Trophoblast cell (in vitro differentiated cells and primary cell): ENCODE measurements around the gene CHFR.
"Not testable (repeated sequence)": the region's sequence is repeated elsewhere in the genome, so short reads cannot be mapped to it uniquely, and the experiment has no call there.

Source experiments
- DNase-seq, 2 donors: peaks; one replicate each; pipeline ENCODE4 v3.0.0-alpha.2; 2016
- H2AFZ ChIP-seq: 2 replicates; pipeline ENCODE4 v1.6.1; 2013; ENCODE audit warnings: low read length, moderate library complexity, mild to moderate bottlenecking; ENCODE audit not compliant: insufficient read depth, poor library complexity
- H2AK5ac ChIP-seq: 2 replicates; pipeline ENCODE4 v1.6.1; 2013; ENCODE audit warnings: mild to moderate bottlenecking, low read length
- H2BK120ac ChIP-seq: 2 replicates; pipeline ENCODE4 v1.6.1; 2013; ENCODE audit warnings: low read length, mild to moderate bottlenecking, moderate library complexity; ENCODE audit not compliant: insufficient read depth, poor library complexity
- H2BK12ac ChIP-seq: 2 replicates; pipeline ENCODE4 v1.6.1; 2013; ENCODE audit warnings: mild to moderate bottlenecking, low read length, moderate library complexity
- H2BK5ac ChIP-seq: 2 replicates; pipeline ENCODE4 v1.6.1; 2013; ENCODE audit warnings: low read length, low read depth, moderate library complexity, mild to moderate bottlenecking; ENCODE audit not compliant: poor library complexity
- H3K14ac ChIP-seq: 2 replicates; pipeline ENCODE4 v1.6.1; 2013; ENCODE audit warnings: mild to moderate bottlenecking, low read length
- H3K18ac ChIP-seq: 2 replicates; pipeline ENCODE4 v1.6.1; 2013; ENCODE audit warnings: mild to moderate bottlenecking, low read length
- H3K23ac ChIP-seq: 2 replicates; pipeline ENCODE4 v1.6.1; 2013; ENCODE audit warnings: low read length
- H3K27ac ChIP-seq: 2 replicates; pipeline ENCODE4 v1.5.1; 2013; ENCODE audit warnings: low read depth, mild to moderate bottlenecking, inconsistent platforms, low read length, moderate library complexity
- H3K27me3 ChIP-seq: 2 replicates; pipeline ENCODE4 v1.6.1; 2013; ENCODE audit warnings: inconsistent platforms, mild to moderate bottlenecking, low read length, moderate library complexity; ENCODE audit not compliant: insufficient read depth
- H3K36me3 ChIP-seq, 2 experiments: 1 replicate in 1 of 2; 2 replicates in 1 of 2; pipeline ENCODE4 v1.6.1; 2013; ENCODE audit warnings: low read length in 2 of 2, mild to moderate bottlenecking in 2 of 2, moderate library complexity in 1 of 2; ENCODE audit not compliant: insufficient read depth in 2 of 2, control insufficient read depth in 1 of 2
- H3K4ac ChIP-seq: 2 replicates; pipeline ENCODE4 v1.6.1; 2013; ENCODE audit warnings: low read depth, mild to moderate bottlenecking, low read length, moderate library complexity
- H3K4me1 ChIP-seq, 2 experiments: 1 replicate in 1 of 2; 2 replicates in 1 of 2; pipeline ENCODE4 v1.6.1; 2013; ENCODE audit warnings: low read length in 2 of 2, mild to moderate bottlenecking in 2 of 2, moderate library complexity in 1 of 2; ENCODE audit not compliant: insufficient read depth in 2 of 2, control insufficient read depth in 1 of 2
- H3K4me2 ChIP-seq: 2 replicates; pipeline ENCODE4 v1.6.1; 2013; ENCODE audit warnings: inconsistent platforms, mild to moderate bottlenecking, low read length, moderate library complexity
- H3K4me3 ChIP-seq: 2 replicates; pipeline ENCODE4 v1.5.1; 2013; ENCODE audit warnings: mild to moderate bottlenecking, low read depth, low read length, inconsistent platforms
- H3K79me1 ChIP-seq: one replicate; pipeline ENCODE4 v1.6.1; 2013; ENCODE audit warnings: low read length
- H3K79me2 ChIP-seq: 2 replicates; pipeline ENCODE4 v1.6.1; 2013; ENCODE audit warnings: low read length, mild to moderate bottlenecking; ENCODE audit not compliant: control insufficient read depth, insufficient read depth, poor library complexity
- H3K9ac ChIP-seq: 2 replicates; pipeline ENCODE4 v1.6.1; 2013; ENCODE audit warnings: mild to moderate bottlenecking, low read length
- H3K9me3 ChIP-seq: 2 replicates; pipeline ENCODE4 v1.6.1; 2013; ENCODE audit warnings: low read depth, mild to moderate bottlenecking, control low read depth, inconsistent platforms, low read length; ENCODE audit not compliant: insufficient read depth
- H4K12ac ChIP-seq: 2 replicates; pipeline ENCODE4 v1.6.1; 2013; ENCODE audit warnings: low read depth, mild to moderate bottlenecking, low read length, moderate library complexity
- H4K8ac ChIP-seq: 2 replicates; pipeline ENCODE4 v1.6.1; 2013; ENCODE audit warnings: low read depth, mild to moderate bottlenecking, low read length, moderate library complexity
- H4K91ac ChIP-seq: one replicate; pipeline ENCODE4 v1.6.1; 2013; ENCODE audit warnings: low read depth, mild to moderate bottlenecking, low read length, moderate library complexity
- WGBS: extraction: QIAGEN DNeasy Blood & Tissue Kit; methylation state at CpG from one replicate; pipeline ENCODE4 v1.1.7; 2013; ENCODE audit warnings: missing lambda C conversion rate; ENCODE audit not compliant: insufficient read length, insufficient coverage; ENCODE audit errors: extremely low coverage; 5-methylcytosine and 5-hydroxymethylcytosine counted together

CHFR gene

DNA sequence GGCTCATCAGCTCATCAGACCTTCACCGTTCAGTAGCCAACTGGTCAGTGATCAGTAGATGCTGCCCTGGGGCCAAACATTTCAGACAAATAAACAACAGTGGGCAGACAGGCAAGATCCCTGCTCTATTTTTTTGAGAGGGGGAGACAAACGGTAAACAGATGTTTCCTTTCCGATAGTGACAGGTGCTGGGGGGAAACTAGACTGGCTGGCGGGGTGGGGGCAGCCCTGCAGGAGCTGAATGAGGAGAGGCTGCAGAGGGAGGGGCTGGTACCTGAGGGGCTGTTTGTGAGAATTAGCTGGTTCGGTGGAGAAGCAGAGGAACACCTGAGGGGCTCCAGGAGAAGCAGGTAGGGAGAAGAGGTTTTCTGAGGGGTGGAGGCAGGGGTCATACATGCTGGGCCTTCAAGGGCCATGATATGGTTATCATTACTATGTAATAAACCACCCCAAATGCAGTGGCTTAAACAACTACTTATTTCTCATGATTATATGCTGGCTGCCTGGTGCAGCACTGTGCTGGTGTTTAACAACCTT is 50.5 kb downstream of the CHFR start:
- Histone ChIP-seq H3K4me3 (no peak overlapping the region), H4K8ac (no peak overlapping the region), H3K79me1 (no peaks in the 10 kb centered on the region), H3K14ac (no peak overlapping the region), H3K27me3 (no peaks in the 10 kb centered on the region), H4K91ac (no peak overlapping the region), H3K79me2 (no peaks in the 10 kb centered on the region), H2BK5ac (no peak overlapping the region), H3K18ac (no peak overlapping the region), H2AFZ (no peak overlapping the region), H4K12ac (no peak overlapping the region), H2AK5ac (no peak overlapping the region), H2BK12ac (no peak overlapping the region), H3K9ac (no peak overlapping the region), H3K4me2 (no peak overlapping the region), H3K9me3 (peaks cover 12% of the 10 kb centered on the region), H3K36me3 (peaks cover 59 to 82% of the 10 kb centered on the region in 2 experiments), H3K23ac (no peak overlapping the region), H3K4ac (no peak overlapping the region), H3K27ac (no peak overlapping the region), H3K4me1 (no peaks in the 10 kb centered on the region), H2BK120ac (no peak overlapping the region)
- DNase-seq: no peak
- no CpG with 5 or more reads among the region's 5 CpGs for WGBS

DNA sequence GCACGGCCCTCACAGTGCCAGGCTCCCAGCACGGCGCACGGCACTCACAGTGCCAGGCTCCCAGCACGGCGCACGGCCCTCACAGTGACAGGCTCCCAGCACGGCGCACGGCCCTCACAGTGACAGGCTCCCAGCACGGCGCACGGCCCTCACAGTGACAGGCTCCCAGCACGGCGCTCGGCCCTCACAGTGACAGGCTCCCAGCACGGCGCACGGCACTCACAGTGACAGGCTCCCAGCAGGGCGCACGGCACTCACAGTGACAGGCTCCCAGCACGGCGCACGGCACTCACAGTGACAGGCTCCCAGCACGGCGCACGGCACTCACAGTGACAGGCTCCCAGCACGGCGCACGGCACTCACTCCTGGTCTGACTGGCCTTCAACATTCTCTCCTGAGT is 51.2 kb downstream of the CHFR start:
- H3K9ac ChIP-seq, H4K91ac ChIP-seq, DNase-seq, H3K4ac ChIP-seq, H3K79me1 ChIP-seq, H3K18ac ChIP-seq, H2AFZ ChIP-seq, H2BK120ac ChIP-seq, H3K4me1 ChIP-seq, H3K14ac ChIP-seq, H3K27ac ChIP-seq, H4K8ac ChIP-seq, H2BK5ac ChIP-seq, H2AK5ac ChIP-seq, H3K4me2 ChIP-seq, H3K23ac ChIP-seq, H3K79me2 ChIP-seq, H4K12ac ChIP-seq, H3K4me3 ChIP-seq, H3K27me3 ChIP-seq, H2BK12ac ChIP-seq: not testable (repeated sequence)
- WGBS: no CpG with 5 or more reads among the region's 30 CpGs
- Histone ChIP-seq H3K9me3 (peaks cover 12% of the 10 kb centered on the region), H3K36me3 (peaks cover 60 to 78% of the 10 kb centered on the region in 2 experiments)

DNA sequence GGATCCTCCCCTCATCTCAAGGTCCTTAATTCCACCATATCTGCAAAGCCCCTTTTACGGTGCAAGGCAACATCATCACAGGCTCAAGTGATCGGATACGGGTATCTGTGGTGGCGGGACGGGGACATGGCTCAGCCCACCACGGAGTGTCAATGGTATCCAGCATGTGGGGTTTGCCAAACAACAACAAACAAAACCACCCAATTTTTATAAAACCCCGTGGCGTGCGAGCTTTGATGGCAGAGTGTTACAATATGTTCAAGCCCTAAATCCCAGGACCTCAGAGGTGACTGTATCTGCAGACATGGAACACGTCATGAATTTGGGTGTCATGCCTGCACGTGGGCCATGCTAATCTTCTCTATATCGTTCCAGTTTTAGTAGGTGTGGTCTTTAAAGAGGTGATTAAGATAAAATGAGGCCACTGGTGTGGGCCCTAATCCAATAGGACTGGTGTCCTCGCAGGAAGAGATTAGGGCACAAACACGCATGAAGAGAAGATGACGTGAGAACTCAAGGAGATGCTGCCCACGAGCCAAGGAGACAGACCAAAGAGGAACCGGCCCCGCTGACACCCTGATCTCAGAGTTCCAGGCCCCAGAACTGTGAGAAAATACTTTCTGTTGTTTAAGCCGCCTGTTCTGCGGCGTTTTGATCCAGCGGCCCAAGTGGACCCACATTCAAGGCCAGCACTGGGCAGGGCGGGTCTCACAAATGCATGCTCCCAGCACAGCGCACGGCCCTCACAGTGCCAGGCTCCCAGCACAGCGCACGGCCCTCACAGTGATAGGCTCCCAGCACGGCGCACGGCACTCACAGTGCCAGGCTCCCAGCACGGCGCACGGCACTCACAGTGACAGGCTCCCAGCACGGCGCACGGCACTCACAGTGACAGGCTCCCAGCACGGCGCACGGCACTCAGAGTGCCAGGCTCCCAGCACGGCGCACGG is 52.1 kb downstream of the CHFR start:
- Histone ChIP-seq H2AFZ (no peak overlapping the region), H4K8ac (no peak overlapping the region), H2BK12ac (no peak overlapping the region), H3K27me3 (no peaks in the 10 kb centered on the region), H3K14ac (no peak overlapping the region), H3K79me1 (no peaks in the 10 kb centered on the region), H3K9ac (peak overlapping the region; percentile 59), H3K4me3 (no peak overlapping the region), H3K9me3 (peaks cover 10% of the 10 kb centered on the region), H3K27ac (no peak overlapping the region), H3K18ac (no peak overlapping the region), H3K79me2 (no peaks in the 10 kb centered on the region), H3K36me3 (peaks cover 54 to 71% of the 10 kb centered on the region in 2 experiments), H3K23ac (no peak overlapping the region), H2BK5ac (no peak overlapping the region), H4K91ac (no peak overlapping the region), H3K4me1 (no peaks in the 10 kb centered on the region), H4K12ac (no peak overlapping the region), H2AK5ac (no peak overlapping the region), H3K4me2 (no peak overlapping the region), H3K4ac (no peak overlapping the region), H2BK120ac (no peak overlapping the region)
- no peak for DNase-seq
- WGBS: no CpG with 5 or more reads among the region's 42 CpGs

DNA sequence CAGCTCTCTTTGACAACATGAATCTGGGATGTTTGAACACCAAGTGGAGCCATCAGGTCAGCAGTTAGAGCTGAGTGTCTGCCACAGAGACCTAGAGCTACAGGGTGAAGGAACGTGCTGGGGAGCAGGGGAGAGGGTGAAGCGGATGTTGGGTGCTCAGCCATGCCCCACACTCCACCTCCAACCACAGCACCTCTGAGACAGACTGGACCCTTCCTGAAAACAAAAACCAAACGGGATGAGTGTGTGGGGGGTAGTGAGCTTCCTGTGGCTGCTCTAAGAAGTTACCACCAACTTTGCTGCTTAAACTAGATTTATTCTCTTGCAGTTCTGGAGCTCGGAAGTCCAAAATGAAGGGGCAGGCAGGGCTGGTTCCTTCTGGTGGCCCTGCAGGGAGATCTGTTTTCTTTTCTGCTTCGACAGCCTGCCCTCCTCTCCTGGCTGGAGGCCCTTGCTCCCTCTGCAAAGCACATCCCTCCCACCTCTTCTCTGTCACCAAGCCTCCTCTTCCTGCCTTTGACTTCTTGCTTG is 53.2 kb downstream of the CHFR start:
- peaks cover 5% of the 10 kb centered on the region for H3K9me3 ChIP-seq
- H3K4ac ChIP-seq: no peak overlapping the region
- no peak overlapping the region for H4K8ac ChIP-seq
- H3K23ac ChIP-seq: peak overlapping the region; percentile 33
- H2BK5ac ChIP-seq: no peak overlapping the region
- H2AK5ac ChIP-seq: no peak overlapping the region
- WGBS: no CpG with 5 or more reads among the region's 5 CpGs
- H3K4me1 ChIP-seq: no peaks in the 10 kb centered on the region
- H3K79me2 ChIP-seq: no peaks in the 10 kb centered on the region
- H4K91ac ChIP-seq: no peak overlapping the region
- no peak overlapping the region for H2BK12ac ChIP-seq
- no peaks in the 10 kb centered on the region for H3K27me3 ChIP-seq
- no peak for DNase-seq
- peaks cover 45 to 62% of the 10 kb centered on the region in 2 experiments for H3K36me3 ChIP-seq
- H3K4me3 ChIP-seq: no peak overlapping the region
- H2BK120ac ChIP-seq: no peak overlapping the region
- no peak overlapping the region for H3K27ac ChIP-seq
- H3K9ac ChIP-seq: peak overlapping the region; percentile 18
- H3K79me1 ChIP-seq: no peaks in the 10 kb centered on the region
- H2AFZ ChIP-seq: no peak overlapping the region
- no peak overlapping the region for H3K14ac ChIP-seq
- no peak overlapping the region for H4K12ac ChIP-seq
- H3K18ac ChIP-seq: no peak overlapping the region
- H3K4me2 ChIP-seq: no peak overlapping the region
